Measurements from ENCODE around the gene GAMT. TPM values are rescaled to one million over a fixed set of nuclear protein-coding genes. Genes with fewer than 3 reads are reported as not detected.
A peak's percentile ranks its signal among the peaks of the same experiment; 100 is the strongest.

Gene GAMT
- total and polyA plus RNA-seq, 2 of the 13 experiments (the other 11 are each of a cell fraction or from before 2014, with no cell fraction given): 115 to 124 TPM

DNA sequence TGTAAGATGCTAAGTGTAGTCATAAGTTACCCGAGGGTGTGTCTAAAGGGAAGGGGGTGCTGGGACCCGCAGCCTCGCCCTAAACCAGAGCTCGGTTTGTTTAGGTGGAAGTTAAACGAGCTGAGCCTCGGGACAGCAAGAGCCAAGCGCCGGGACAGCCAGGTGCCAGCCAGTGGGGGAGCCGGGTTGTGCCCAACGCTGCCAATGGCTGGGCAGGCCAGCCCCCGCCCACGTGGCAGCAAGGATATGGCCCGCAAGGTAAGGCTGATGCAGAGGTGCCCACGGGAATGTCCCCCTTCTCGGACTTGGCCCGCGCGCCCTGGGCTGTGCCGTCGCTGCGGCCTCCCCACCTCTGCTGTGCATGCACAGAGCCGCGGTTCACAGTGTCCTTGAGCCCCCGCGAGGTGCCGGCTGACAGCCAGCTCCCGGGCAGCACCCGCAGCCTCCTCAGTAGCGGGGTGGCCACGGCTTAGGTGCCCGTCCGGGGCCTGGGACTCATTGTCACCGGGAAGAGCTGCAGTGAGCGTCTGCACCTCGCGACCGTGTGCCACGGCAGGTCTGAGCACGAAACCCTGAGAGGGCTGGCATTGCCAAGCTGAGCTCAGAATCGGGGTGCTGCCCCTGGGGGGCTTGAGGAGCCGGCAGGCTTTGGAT is 27.5 kb upstream of the GAMT start (continued):
- TF ChIP-seq AGO2 (optimal IDR thresholded peaks at IDR 0.05; ENCODE audit: low read depth, low read length) (peak; percentile 91), ZNF75D (CRISPR knock-in tag; IDR thresholded peaks at IDR 0.05; ENCODE audit: borderline replicate concordance) (no peak), RBFOX2 (IDR thresholded peaks at IDR 0.05; ENCODE audit: low read depth, low read length) (peak; percentile 41; the same call in 1 of the 2 replicates), ZNF446 (CRISPR knock-in tag; IDR thresholded peaks at IDR 0.05) (no peak), ZNF619 (CRISPR knock-in tag; IDR thresholded peaks at IDR 0.05) (no peak), FOXJ3 (CRISPR knock-in tag; IDR thresholded peaks at IDR 0.05; ENCODE audit: borderline replicate concordance) (no peak)
- TF ChIP-seq, protein P1, sequence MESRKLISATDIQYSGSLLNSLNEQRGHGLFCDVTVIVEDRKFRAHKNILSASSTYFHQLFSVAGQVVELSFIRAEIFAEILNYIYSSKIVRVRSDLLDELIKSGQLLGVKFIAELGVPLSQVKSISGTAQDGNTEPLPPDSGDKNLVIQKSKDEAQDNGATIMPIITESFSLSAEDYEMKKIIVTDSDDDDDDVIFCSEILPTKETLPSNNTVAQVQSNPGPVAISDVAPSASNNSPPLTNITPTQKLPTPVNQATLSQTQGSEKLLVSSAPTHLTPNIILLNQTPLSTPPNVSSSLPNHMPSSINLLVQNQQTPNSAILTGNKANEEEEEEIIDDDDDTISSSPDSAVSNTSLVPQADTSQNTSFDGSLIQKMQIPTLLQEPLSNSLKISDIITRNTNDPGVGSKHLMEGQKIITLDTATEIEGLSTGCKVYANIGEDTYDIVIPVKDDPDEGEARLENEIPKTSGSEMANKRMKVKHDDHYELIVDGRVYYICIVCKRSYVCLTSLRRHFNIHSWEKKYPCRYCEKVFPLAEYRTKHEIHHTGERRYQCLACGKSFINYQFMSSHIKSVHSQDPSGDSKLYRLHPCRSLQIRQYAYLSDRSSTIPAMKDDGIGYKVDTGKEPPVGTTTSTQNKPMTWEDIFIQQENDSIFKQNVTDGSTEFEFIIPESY (CRISPR knock-in tag; IDR thresholded peaks at IDR 0.05): peak; percentile 83

DNA sequence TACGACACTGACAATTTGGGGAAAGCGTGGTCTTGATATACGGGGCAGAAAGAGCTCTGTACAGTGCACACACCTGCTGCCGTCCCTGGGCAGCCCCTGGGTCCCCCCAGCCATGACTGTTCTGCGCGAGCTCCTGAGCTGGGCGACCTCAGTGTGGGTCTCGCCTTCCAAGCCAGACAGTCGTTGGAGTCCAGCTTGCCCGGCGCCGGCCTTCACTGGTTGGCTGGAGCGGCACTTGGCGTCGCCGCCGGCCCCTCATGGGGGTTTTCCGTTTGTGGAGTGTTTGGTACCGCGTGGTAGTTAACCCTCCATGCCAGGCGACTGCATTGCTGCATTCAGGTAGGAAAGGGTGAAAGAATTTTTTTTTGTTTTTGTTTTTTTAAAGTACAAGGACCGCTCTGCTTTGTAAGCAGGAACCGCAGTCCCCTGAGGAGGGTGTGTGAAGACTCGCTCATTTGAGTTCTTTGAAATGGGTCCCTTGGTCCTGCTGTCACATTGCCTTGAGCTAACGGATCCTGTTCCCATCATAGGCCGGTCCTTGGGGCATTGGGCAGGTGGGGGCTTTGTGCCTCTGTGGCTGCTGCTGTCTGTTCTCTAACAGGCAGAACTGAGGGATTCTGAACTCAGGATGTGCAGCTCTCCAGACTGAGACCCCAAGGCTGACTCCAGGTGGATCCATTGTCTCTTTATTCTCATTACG is 26.0 kb upstream of the GAMT start:
- H3K9ac ChIP-seq (ENCODE audit: insufficient read depth, low read depth, low read length): no peak overlapping the region
- ChIA-PET CTCF (ENCODE audit: low intra/inter-chr PET ratio, low total read pairs) (no interaction called here), POLR2A (no interaction called here)
- H3K4me2 ChIP-seq (ENCODE audit: low read depth, low read length): no peak overlapping the region
- no peak overlapping the region for H3K27ac ChIP-seq (ENCODE audit: extremely low read length, insufficient read depth, low read length)
- H3K36me3 ChIP-seq (replicated peaks in 1 of 2; ENCODE audit: control insufficient read depth in 1 of 2, insufficient read depth in 2 of 2, low read length in 2 of 2): peaks cover 26 to 72% of the 10 kb centered on the region in 2 experiments
- H3K4me3 ChIP-seq (replicated peaks in 1 of 3; ENCODE audit: insufficient read depth in 1 of 3, low read depth in 2 of 3, low read length in 3 of 3): no peak overlapping the region
- no peaks in the 10 kb centered on the region for H3K27me3 ChIP-seq (ENCODE audit: control insufficient read depth in 1 of 2, insufficient read depth in 2 of 2, low read length in 2 of 2)
- H3K79me2 ChIP-seq (ENCODE audit: insufficient read depth, low read length): peaks cover 28% of the 10 kb centered on the region
- H2AFZ ChIP-seq (ENCODE audit: low read length): no peak overlapping the region
- peaks cover 32% of the 10 kb centered on the region for H3K4me1 ChIP-seq (ENCODE audit: insufficient read depth, low read length)
- peaks cover 15% of the 10 kb centered on the region for H4K20me1 ChIP-seq (ENCODE audit: insufficient read depth, low read length)
- 97% methylated on average over 18 of the region's 27 CpGs for WGBS (ENCODE audit: low lambda C conversion rate)
- no peak for FAIRE-seq
- TF ChIP-seq, protein P2, sequence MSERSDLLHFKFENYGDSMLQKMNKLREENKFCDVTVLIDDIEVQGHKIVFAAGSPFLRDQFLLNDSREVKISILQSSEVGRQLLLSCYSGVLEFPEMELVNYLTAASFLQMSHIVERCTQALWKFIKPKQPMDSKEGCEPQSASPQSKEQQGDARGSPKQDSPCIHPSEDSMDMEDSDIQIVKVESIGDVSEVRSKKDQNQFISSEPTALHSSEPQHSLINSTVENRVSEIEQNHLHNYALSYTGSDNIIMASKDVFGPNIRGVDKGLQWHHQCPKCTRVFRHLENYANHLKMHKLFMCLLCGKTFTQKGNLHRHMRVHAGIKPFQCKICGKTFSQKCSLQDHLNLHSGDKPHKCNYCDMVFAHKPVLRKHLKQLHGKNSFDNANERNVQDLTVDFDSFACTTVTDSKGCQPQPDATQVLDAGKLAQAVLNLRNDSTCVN (CRISPR knock-in tag; IDR thresholded peaks at IDR 0.05; ENCODE audit: borderline replicate concordance): no peak
- TF ChIP-seq, protein P3, sequence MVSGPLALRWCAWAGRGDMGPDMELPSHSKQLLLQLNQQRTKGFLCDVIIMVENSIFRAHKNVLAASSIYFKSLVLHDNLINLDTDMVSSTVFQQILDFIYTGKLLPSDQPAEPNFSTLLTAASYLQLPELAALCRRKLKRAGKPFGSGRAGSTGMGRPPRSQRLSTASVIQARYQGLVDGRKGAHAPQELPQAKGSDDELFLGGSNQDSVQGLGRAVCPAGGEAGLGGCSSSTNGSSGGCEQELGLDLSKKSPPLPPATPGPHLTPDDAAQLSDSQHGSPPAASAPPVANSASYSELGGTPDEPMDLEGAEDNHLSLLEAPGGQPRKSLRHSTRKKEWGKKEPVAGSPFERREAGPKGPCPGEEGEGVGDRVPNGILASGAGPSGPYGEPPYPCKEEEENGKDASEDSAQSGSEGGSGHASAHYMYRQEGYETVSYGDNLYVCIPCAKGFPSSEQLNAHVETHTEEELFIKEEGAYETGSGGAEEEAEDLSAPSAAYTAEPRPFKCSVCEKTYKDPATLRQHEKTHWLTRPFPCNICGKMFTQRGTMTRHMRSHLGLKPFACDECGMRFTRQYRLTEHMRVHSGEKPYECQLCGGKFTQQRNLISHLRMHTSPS (CRISPR knock-in tag; IDR thresholded peaks at IDR 0.05; ENCODE audit: low read depth): no peak
- TF ChIP-seq AGO2 (optimal IDR thresholded peaks at IDR 0.05; ENCODE audit: low read depth, low read length) (peak; percentile 93), THYN1 (CRISPR knock-in tag; IDR thresholded peaks at IDR 0.05; ENCODE audit: borderline replicate concordance, low read depth) (no peak)
- no TSS peak for BruUV-seq (replicated peaks)
- DNase-seq (ENCODE audit: low spot score): no peak
- intact Hi-C loops (cut with micrococcal nuclease; ENCODE audit: unreplicated experiment) (no loop called here), in situ Hi-C loops (cut with HindIII; ENCODE audit: extremely low pct_ligation_motif_present, low pct_unique_long_range_greater_than_20kb) (no loop called here)
- no peaks in the 10 kb centered on the region for H3K9me3 ChIP-seq (ENCODE audit: low read length)
- no peak for ATAC-seq

All from HepG2 (cell line).